ENCODE results near the gene IRF2BP1. TPM values are rescaled to one million over a fixed set of nuclear protein-coding genes. Genes with fewer than 3 reads are reported as not detected.
A peak's percentile ranks its signal among the peaks of the same experiment; 100 is the strongest.

Gene IRF2BP1
- total and polyA plus RNA-seq, 2 of the 13 experiments (the other 11 are each of a cell fraction or from before 2014, with no cell fraction given): 4.3 to 14.3 TPM

GRCh38 chr19:45881909-45882528, 3.9 kb downstream of the IRF2BP1 start (continued):
- TF ChIP-seq KLF13 (CRISPR knock-in tag; IDR thresholded peaks at IDR 0.05) (0 out of 2 replicates have a peak, but pooled peaks have one; percentile 51), MTERF4 (CRISPR knock-in tag; IDR thresholded peaks at IDR 0.05) (0 out of 2 replicates have a peak, but pooled peaks have one; percentile 61), RARA (CRISPR knock-in tag; IDR thresholded peaks at IDR 0.05) (peak; percentile 84), NKX3-1 (CRISPR knock-in tag; IDR thresholded peaks at IDR 0.05) (0 out of 2 replicates have a peak, but pooled peaks have one; percentile 26), ASH2L (IDR thresholded peaks at IDR 0.05; ENCODE audit: insufficient read length, low read depth, low read length) (peak; percentile 43), SNAPC5 (CRISPR knock-in tag; IDR thresholded peaks at IDR 0.05; ENCODE audit: borderline replicate concordance) (0 out of 2 replicates have a peak, but pooled peaks have one; percentile 65), PITX1 (CRISPR knock-in tag; IDR thresholded peaks at IDR 0.05) (peak; percentile 29; the same call in 1 of the 2 replicates), ZNF281 (CRISPR knock-in tag; IDR thresholded peaks at IDR 0.05; ENCODE audit: borderline replicate concordance) (peak; percentile 93), FOXK1 (CRISPR knock-in tag; IDR thresholded peaks at IDR 0.05; ENCODE audit: borderline replicate concordance, low read depth) (peak; percentile 53; the same call in 1 of the 2 replicates), ZNF10 (CRISPR knock-in tag; IDR thresholded peaks at IDR 0.05; ENCODE audit: borderline replicate concordance, low read depth) (no peak), NFKB2 (CRISPR knock-in tag; IDR thresholded peaks at IDR 0.05; ENCODE audit: borderline replicate concordance) (0 out of 2 replicates have a peak, but pooled peaks have one; percentile 38), THRA (CRISPR knock-in tag; IDR thresholded peaks at IDR 0.05; ENCODE audit: borderline replicate concordance) (peak; percentile 59; the same call in 1 of the 2 replicates), SIX4 (CRISPR knock-in tag; IDR thresholded peaks at IDR 0.05) (no peak; the same call in 1 of the 2 replicates), CC2D1A (CRISPR knock-in tag; IDR thresholded peaks at IDR 0.05) (no peak), SMYD3 (CRISPR knock-in tag; IDR thresholded peaks at IDR 0.05) (no peak), TFE3 (CRISPR knock-in tag; IDR thresholded peaks at IDR 0.05) (peak; percentile 62; the same call in 1 of the 2 replicates), GATAD2A (CRISPR knock-in tag; IDR thresholded peaks at IDR 0.05) (peak; percentile 79), ZNF224 (CRISPR knock-in tag; IDR thresholded peaks at IDR 0.05) (no peak), ZFP90 (CRISPR knock-in tag; IDR thresholded peaks at IDR 0.05; ENCODE audit: borderline replicate concordance) (peak; percentile 86; the same call in 1 of the 2 replicates), ZNF788 (CRISPR knock-in tag; IDR thresholded peaks at IDR 0.05; ENCODE audit: borderline replicate concordance) (peak; percentile 50; the same call in 1 of the 2 replicates), CREBL2 (CRISPR knock-in tag; IDR thresholded peaks at IDR 0.05; ENCODE audit: borderline replicate concordance) (no peak), NCOR1 (IDR thresholded peaks at IDR 0.05; ENCODE audit: borderline replicate concordance, low read length) (peak; percentile 32; the same call in 1 of the 2 replicates)

Data from HepG2 (cell line).